ENCODE measurements around the gene NCAPH2.
A peak's percentile ranks its signal among the peaks of the same experiment; 100 is the strongest.

The NCAPH2 gene

DNA sequence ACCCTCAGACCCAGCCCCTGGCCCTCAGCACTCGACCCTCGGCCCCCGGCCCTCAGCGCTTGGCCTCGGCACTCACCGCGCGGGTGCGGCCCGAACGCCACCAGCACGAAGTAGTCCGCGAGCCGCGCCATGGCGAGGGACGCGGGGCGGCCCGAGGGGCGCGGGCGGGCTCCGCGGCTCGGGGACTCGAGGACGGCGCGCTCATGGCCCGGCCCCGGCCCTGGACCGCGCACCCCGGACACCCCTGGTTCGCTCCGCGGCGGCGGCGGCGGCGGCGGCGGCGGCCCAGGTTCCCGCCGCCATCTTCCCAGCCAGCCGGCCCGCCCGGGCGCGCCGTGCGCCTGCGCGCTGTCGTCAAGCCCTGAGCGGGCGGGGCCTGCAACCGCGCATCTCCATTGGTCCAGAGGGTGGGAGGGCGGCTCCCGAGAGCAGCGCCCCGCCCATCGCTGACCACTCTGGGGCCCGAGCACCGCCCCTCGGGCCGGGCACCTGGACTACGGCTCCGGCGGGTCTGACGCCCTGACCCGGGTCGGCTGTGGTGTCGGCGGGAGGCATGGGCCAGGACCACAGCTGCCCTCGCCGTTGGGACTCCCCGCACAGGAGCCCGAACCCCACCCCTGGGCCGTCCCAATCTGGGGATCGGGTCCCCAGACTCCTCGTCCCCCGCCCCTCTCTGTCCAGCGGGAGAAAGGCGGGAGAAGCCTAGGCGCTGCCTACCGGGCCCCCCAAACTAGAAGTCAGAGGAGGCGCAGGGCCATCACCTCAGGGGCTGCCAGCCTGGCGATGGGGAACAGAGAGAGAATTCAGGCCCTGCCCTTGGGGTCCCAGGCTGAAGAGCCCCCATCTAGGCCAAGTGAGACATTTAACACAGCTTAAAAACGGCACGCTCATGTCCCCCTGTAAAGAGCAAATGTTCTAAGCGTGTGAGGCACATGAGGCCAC, 33.0 kb upstream of the NCAPH2 start, which contains the start of gene SBF1:
Gene SBF1 (minus strand): TSS at position 326 of the 942 bp plus-strand sequence. CDS start 195 bp downstream, at position 131.
- DNase-seq (ENCODE audit: low spot score): peak; percentile 87

DNA sequence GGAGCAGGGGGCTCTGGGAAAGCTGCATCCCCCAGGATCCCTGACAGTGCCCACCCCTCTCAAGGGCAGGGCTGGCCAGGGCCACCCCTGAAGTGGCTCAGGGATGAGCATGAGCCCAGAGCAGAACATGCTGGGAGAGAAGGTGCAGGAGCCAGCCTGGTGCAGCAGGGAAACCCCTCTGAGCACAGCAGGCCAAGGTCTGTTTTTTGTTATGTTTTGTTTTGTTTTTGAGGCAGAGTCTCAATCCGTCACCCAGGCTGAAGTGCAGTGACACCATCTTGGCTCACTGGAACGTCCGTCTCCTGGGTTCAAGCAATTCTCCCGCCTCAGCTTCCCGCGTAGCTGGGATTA, 32.4 kb upstream of the NCAPH2 start:
- DNase-seq (ENCODE audit: low spot score): no peak

DNA sequence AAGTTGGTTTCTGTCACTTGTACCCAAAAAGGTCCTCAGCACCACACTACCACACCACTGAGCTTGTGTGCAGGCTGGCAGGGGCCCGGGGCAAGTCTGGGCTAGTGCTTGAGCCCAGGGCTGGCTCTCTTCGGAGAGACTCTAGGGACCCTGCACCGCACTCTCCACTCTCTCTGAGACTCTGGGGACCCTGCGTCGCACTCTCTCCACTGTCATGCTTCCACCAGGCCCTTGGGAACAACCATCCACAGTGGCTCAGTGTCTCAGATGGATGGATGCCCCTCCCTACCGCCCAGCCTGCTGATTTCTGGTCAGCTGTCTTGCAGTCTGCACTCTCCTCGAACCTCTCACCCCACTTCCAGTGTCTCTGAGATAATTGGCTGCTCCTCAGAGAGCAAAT, 31.2 kb upstream of the NCAPH2 start:
- DNase-seq (ENCODE audit: low spot score): no peak

DNA sequence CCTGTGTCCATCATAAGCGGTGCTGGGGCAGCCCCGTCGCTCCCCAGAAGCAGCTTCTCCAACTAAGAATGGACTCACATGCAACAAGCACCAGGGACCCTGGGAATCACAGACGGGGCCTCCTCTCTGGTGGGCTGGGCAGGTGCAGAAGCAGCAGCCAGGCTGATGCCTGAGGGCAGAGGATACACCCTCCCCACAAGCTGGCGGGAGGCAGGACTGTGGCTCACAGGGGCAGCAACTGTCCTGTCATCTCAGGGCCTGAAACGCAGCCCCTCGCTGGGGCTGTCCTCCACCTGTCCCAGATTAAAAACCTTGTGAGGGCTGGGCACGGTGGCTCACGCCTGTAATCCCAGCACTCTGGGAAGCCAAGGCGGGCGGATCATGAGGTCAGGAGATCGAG, 30.1 kb upstream of the NCAPH2 start:
- no peak for DNase-seq (ENCODE audit: low spot score)

DNA sequence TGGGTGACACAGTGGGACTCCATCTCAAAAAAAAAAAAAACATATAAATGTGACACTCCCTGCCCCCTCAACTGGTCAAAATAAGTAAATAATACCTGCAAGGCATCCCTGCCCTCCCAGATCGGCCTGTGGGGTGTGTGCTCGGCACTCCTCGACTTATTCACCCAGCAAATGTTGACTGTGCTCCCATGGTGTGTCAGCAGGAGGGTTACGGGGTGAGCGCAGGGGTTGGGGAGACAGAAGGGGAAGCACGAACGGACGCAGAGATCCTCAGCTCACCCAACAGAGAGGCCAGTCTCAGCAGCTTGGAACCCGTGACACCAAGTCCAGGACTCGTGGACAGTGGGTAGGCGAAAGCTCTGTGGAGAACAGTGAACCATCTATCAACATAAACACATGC, 28.3 kb upstream of the NCAPH2 start:
- DNase-seq (ENCODE audit: low spot score): no peak

DNA sequence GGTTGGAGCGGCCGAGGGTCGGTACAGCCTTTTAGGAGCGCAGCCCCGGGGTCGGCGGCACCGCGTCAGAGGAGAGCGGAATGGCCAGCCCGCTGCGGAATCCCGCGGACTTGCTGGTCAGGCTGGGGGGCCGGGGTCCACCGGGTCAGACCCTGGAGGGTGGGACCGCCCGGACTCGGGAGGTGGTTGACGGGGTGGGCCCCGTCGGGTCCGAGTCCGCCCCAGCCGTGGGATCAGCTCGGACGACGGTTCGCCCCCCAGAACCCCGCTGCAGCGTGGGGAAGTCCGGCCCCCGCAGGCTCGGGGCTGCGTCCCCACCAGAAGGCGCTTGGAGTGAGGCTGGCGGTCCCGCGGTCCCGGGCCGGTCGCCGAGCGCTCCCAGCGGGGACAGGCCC, 27.0 kb upstream of the NCAPH2 start:
- DNase-seq (ENCODE audit: low spot score): no peak

DNA sequence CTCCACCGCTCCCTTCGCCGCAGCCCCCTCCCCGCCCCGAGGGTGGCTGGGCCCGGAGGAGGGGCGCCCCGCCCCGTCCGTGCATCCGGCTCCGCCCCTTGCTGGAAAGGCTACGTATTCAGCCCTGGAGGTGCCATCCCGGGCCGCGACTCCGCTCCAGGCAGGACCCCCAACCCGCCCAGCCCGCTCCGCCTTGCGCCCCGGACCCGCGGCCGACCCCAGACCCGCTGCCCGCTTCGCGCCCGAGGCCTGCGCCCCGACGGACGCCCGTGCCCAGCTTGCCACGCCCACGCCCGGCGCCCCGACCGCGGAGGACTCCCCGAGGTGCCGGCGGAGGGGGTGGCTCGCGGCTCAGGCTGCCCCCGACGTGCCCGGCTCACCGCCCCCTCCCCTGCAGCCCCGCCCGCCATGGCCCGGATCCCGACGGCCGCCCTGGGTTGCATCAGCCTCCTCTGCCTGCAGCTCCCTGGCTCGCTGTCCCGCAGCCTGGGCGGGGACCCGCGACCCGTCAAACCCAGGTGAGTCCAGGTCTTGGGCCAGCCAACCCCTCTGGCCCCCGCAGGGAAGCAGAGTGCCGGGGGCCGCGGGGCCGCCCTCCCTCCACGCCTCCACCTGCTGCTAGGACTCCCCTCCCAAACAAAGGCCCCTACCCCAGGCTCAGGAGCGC, 26.5 kb upstream of the NCAPH2 start, which contains the start of gene ADM2:
Gene ADM2 (plus strand): TSS at position 104 of the 667 bp plus-strand sequence. CDS start 305 bp downstream, at position 409.
- DNase-seq (ENCODE audit: low spot score): no peak

DNA sequence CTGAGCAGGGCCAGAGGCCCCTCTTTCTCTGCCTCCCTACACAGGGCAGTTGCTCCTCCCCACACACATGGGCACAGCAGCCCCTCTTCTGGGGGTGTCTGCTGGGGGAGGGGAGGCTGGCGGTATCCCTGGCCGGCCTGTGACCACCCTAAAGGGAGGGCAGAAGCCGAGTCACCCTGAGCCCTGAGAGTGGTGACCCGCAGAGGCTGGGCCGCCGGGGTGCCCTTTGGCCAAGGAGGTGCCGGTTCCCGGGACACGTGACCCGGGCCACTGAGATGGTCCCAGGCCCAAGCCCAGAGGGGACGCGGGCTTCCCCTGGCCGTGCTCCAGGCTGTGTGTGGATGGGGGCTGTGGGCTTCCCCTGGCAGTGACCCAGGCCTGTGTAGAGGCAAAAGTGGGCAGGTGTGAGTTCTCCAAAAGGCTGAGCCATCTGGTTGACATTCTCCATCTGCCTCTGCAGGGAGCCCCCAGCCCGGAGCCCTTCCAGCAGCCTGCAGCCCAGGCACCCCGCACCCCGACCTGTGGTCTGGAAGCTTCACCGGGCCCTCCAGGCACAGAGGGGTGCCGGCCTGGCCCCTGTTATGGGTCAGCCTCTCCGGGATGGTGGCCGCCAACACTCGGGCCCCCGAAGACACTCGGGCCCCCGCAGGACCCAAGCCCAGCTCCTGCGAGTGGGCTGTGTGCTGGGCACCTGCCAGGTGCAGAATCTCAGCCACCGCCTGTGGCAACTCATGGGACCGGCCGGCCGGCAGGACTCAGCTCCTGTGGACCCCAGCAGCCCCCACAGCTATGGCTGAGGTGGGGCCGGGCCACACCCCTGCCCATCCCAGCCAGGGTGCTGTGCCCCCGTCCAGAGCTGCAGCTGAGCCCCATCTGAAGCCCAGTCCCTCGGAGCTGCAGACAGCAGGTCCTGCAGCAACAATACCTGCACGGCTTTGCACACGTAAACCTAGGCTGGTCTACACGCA, 25.6 kb upstream of the NCAPH2 start:
- no peak for DNase-seq (ENCODE audit: low spot score)

DNA sequence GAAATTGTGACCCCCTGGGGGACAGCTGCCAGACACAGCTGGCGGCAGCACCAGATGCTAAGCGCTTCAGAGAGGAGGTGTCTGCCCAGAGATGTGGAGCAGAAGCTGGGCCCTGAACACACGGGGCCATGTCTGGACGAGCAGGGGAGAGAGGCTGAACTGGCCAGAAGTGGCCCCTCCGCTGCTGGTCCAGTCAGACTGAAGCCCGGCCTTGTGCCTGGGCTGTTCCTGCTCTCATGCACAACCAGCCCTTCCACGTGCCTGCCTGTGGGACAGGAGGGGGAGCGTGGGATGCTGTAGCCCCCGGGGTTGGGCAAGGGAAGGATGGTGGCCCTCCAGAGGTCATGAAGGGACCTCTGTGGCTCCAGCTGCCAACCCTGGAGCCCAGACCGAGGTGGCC, 24.9 kb upstream of the NCAPH2 start:
- no peak for DNase-seq (ENCODE audit: low spot score)

DNA sequence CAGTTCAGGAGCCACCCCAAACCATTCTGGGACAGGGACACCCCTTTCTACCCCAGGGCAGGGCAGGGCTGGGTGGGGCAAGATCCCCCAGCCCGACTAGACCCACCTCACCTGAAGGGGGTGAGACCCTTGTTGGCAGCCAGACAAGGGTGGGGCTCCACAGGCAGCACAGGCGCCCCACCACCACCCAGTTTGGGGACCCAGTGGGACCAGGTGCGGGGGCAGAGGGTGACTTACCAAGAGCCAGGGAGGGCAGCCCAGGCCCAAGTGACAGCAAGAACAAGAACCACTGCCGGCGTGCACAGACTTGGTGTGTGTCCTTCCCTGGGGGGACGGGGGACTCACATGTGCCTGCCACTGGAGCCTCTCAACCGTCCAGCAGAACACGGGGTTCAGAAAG, 24.5 kb upstream of the NCAPH2 start:
- no peak for DNase-seq (ENCODE audit: low spot score)

DNA sequence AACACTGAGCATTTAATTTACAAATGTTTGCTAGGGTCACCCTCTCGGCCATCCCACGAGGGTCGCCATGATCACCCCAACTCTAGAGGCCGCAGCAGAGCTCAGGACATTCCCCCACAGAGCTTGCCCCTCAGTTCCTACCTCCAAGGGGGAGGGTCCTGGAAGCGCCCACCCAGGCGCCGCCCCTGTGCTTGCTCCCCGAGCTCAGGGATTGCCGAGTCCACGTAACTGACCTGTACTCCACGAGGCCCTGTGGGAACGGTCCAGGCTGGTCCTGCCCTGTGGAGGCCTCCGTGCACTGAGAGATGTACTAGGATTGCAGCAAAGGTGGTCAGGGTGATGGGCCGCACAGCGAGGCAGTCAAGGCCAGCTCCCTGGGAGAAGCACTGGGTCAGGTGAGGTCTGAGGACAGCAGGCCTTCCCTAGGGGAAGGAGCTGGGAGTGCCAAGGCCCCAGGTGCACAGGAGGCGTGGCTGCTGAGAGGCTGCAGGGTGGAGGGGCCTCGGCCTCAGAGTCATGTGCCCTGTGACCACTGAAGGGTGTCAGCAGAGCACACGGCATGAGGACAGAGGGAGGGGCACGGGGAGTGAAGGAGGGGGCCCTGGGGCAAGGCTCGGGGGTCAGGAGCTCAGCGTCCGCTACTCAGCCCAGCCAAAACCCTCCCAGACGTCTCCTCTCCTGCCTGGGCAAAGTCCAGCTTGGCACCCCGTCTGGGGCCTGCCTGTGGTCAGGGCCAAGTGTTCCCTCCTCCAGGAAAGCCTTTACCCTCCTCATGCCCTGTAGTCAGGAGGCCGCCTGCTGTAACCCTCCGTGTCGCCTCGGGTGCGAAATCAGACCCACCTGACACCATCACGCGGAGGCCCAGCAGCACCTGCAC, 23.8 kb upstream of the NCAPH2 start:
- no peak for DNase-seq (ENCODE audit: low spot score)

DNA sequence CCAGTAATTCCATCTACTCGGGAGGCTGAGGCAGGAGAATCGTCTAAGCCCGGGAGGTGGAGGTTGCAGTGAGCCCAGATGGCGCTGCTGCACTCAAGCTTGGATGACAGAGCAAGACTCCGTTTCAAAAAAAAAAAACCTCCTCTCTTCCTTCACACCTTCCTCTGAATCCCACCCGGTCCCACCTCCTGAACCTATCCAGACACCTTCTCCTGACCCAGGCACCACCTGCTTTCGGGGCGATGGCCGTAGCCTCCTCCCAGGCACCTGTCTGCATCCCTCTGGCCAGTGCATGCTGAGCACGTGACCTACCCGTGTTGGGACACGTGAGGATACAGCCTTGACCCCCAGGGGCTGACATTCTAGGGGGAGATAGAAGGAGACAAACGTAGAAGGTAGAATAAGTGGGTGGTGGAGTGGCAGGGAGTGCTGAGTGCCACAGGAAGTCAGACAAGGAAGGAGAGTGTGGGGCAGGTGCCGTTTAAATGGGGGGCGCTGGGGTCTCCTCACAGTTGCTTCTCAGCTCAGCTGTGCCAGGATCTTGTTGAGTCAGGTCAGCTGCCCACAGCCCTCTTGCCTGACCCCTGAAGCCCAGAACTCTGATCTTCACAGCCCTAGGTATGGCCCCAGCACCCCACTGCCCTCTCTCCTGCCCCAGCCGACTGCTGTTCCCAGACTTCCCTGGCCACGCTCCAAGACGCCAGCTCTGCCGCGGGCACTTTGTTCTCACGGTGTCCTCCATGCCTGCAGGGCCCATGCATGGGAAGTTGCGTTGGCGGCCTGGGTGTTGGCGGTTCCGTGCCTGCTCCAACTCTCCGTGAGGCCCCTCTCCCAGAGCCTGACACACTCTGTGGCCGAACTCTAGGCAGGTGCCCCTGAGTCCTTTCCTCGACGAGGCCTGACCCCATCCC, 22.5 kb upstream of the NCAPH2 start:
- DNase-seq (ENCODE audit: low spot score): no peak

DNA sequence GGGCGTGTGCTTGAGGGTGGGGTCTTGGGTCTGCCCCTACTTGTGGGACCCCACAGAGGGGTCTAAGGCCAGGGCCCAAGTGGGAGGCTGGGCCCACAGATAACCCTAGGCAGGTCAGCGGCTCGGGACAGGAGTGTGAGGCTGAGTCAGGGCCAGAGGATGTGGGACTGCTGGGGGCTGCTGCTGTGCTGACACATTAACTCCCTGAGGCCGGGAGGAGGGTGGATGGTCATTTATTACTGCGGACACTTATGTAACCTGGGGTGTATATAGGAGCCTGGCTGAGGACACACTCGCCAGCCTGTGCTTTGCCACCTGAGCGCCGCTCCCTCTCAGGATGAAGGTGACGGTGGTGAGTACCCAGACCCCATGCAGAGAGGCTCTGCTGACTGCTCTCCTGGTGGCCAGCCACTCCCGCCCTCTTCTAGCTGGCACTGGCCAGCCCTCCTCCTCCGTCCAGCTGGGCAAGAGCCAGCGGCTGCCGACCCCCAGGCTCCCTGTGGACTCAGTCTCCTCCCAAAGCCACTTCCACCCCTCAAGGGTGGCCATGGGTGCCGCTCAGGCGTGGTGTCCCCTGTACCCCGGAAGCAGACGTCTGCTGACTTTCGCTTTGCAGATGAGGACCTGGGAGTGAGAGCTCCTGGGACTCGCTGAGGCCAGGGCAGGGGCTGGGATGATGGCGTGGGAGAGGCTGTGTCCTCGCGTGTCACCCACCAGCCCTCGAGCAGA, 21.3 kb upstream of the NCAPH2 start, which contains the start of gene MIOX:
Gene MIOX (plus strand): TSS at position 299 of the 729 bp plus-strand sequence. CDS start 39 bp downstream, at position 338.
- DNase-seq (ENCODE audit: low spot score): peak; percentile 21

DNA sequence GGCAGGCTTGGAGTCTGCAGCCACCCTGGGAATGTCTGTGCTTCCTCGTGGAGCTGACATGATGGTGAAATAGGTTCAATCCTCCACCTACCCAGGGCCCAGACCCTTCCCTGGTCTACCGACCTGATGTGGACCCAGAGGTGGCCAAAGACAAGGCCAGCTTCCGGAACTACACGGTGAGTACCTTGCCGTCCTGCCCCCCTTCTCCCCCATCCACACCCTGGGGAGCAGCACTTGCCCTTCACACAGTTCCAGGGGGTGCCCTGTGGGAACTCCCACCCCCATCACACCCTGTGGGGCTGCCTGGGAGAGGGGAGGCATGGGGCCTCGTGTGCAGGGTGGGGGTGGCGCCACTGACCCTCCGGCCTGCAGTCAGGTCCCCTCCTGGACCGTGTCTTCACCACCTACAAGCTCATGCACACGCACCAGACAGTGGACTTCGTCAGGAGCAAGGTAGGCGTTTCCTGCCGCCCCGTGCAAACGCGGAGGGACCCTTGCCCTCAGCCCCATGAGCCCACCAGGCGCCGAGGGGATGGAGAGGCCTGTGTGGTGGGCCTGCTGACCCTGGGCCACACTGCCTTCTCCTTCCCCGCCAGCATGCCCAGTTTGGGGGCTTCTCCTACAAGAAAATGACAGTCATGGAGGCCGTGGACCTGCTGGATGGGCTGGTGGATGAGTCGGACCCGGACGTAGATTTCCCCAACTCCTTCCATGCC, 20.6 kb upstream of the NCAPH2 start:
- DNase-seq (ENCODE audit: low spot score): no peak

DNA sequence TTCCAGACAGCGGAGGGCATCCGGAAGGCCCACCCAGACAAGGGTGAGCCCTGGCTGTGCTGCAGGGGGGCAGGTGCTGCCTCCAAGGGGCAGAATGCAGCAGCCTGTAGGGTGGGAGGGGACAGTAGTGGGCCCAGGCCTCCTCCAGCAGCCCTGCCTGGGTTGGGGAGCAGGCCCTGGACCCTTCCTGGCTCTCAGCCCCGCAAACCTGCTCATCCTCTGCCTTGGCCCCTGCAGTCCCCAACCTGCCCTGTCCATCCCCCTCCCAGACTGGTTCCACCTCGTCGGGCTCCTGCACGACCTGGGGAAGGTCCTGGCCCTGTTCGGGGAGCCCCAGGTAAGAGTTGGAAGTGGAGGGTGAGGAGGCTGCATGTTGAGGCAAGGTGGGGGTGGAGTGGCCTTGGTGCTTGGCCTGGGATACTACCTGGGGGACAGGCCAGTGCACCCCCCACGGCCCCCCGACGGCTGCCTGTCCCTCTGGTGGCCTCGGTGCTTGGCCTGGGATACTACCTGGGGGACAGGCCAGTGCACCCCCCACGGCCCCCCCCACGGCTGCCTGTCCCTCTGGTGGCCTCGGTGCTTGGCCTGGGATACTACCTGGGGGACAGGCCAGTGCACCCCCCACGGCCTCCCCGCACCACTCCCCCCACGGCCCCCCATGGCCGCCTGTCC, 19.9 kb upstream of the NCAPH2 start:
- no peak for DNase-seq (ENCODE audit: low spot score)

DNA sequence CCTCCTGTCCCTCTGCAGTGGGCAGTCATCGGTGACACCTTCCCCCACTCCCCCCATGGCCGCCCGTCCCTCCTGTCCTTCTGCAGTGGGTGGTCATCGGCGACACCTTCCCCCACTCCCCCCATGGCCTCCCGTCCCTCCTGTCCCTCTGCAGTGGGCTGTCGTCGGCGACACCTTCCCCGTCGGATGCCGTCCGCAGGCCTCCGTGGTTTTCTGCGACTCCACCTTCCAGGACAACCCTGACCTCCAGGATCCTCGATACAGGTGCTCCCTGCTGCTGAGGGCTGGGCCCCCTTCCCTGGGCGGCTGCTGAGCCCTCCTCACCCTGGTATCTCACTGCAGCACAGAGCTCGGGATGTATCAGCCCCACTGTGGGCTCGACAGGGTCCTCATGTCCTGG, 19.1 kb upstream of the NCAPH2 start:
- no peak for DNase-seq (ENCODE audit: low spot score)

DNA sequence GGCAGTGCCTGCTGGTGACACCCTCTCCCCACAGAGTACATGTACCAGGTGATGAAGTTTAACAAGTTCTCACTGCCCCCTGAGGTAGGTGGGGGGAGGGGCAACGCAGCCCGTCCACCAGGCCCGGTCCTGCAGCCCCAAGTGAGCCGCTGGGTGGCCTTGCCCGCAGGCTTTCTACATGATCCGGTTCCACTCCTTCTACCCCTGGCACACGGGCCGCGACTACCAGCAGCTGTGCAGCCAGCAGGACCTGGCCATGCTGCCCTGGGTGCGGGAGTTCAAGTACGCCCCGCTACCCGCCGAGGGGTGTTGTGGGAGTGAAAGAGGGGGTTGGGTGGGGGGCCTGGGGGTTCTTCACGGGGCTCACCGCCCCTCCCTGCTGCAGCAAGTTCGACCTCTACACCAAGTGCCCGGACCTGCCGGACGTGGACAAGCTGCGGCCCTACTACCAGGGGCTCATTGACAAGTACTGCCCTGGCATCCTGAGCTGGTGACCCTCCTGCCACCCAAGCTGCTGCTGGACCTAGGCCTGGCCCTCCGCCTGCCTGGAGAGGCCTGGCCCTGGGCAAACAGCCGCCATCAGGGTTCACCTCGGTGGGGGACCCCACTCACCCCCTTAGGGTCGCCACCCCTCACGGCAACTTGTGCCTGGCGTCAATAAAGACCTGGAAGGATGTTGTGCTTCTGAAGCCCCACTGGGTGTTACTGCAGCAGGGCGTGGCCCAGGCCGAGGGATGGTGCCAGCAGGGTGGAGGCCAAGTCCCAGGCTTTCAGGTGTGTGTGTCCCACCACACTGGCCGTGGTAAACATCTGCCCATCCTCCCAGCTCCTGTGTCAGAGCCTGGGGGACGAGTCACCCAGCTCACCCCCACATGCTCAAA, 18.4 kb upstream of the NCAPH2 start:
- no peak for DNase-seq (ENCODE audit: low spot score)
